HCT116 (cell line): ENCODE measurements around the gene THUMPD3.

Experiments used
- CTCF ChIP-seq, 3 experiments: fragments of 200-600 bp in 1 of 3; sonication (generic) in 1 of 3; IDR thresholded peaks in 2 of 3; conservative IDR thresholded peaks in 1 of 3; 2 replicates each; pipeline ENCODE4 v1.5.1; 2012 to 2017; ENCODE audit warnings: low read depth in 2 of 3, low read length in 2 of 3, antibody characterized with exemption in 1 of 3, borderline replicate concordance in 1 of 3, control low read depth in 1 of 3, mild to moderate bottlenecking in 1 of 3, mixed read lengths in 1 of 3, mixed run types in 1 of 3, moderate library complexity in 1 of 3; ENCODE audit not compliant: insufficient read depth in 1 of 3
- ELF1 ChIP-seq: IDR thresholded peaks from 2 replicates; pipeline ENCODE4 v1.6.1; 2012; ENCODE audit warnings: low read depth, borderline replicate concordance
- EZH2phosphoT487 ChIP-seq: fragments of 200-600 bp; IDR thresholded peaks from 2 replicates; pipeline ENCODE4 v1.6.1; 2018; ENCODE audit warnings: antibody characterized with exemption, borderline replicate concordance
- JUND ChIP-seq: IDR thresholded peaks from 2 replicates; pipeline ENCODE4 v1.6.1; 2012
- POLR2A ChIP-seq: IDR thresholded peaks from 2 replicates; pipeline ENCODE4 v1.7.0; 2011; ENCODE audit warnings: borderline replicate concordance; ENCODE audit not compliant: insufficient read depth, insufficient read length; ENCODE audit errors: extremely low read depth
- POLR2AphosphoS5 ChIP-seq: IDR thresholded peaks from 2 replicates; pipeline ENCODE4 v1.6.1; 2011; ENCODE audit warnings: mild to moderate bottlenecking, low read depth, low read length, moderate library complexity
- SRF ChIP-seq: IDR thresholded peaks from 2 replicates; pipeline ENCODE4 v1.6.1; 2012; ENCODE audit warnings: low read depth

GRCh38 chr3:9351709-9352126 is 11.1 kb upstream of the THUMPD3 start:
- no peak for TF ChIP-seq EZH2phosphoT487
- TF ChIP-seq CTCF (IDR thresholded peaks at IDR 0.05 in 2 of 3, conservative IDR thresholded peaks at IDR 0.05 in 1 of 3; ENCODE audit: borderline replicate concordance in 1 of 3, insufficient read depth in 1 of 3, low read depth in 2 of 3, low read length in 2 of 3) = no peak
- no peak for TF ChIP-seq ELF1
- TF ChIP-seq POLR2A = no peak
- no peak for TF ChIP-seq JUND
- no peak for TF ChIP-seq SRF
- TF ChIP-seq POLR2AphosphoS5 = no peak
